Natural killer cell (primary cell): ENCODE data around the gene NF1. TPM values are rescaled to one million over a fixed set of nuclear protein-coding genes. Genes with fewer than 3 reads are reported as not detected.
"Not testable (repeated sequence)": the region's sequence is repeated elsewhere in the genome, so short reads cannot be mapped to it uniquely, and the experiment has no call there.

Experiments used
- ATAC-seq, 3 donors: fragments of 150-1000 bp in 2 of 3; fragments of 200-7000 bp in 1 of 3; cut with Tn5 transposase; 1 replicate in 1 of 3; 2 replicates in 2 of 3; pipeline ENCODE4 v1.10.0; 2021; ENCODE audit warnings: mild to moderate bottlenecking in 2 of 3, moderate library complexity in 2 of 3
- DNase-seq, 2 donors: peaks; one replicate each; pipeline versions ENCODE4 v3.0.0 to v3.0.0-alpha.2; 2013 to 2021; ENCODE audit warnings: mixed read lengths in 1 of 2
- H3K27ac ChIP-seq: one replicate; pipeline ENCODE4 v1.5.1; 2013; ENCODE audit warnings: mild to moderate bottlenecking, low read length
- H3K27me3 ChIP-seq: one replicate; pipeline ENCODE4 v1.6.1; 2013; ENCODE audit warnings: low read length; ENCODE audit not compliant: control insufficient read depth, insufficient read depth
- H3K36me3 ChIP-seq: one replicate; pipeline ENCODE4 v1.6.1; 2013; ENCODE audit warnings: low read length; ENCODE audit not compliant: control insufficient read depth, insufficient read depth
- H3K4me1 ChIP-seq: one replicate; pipeline ENCODE4 v1.6.1; 2013; ENCODE audit warnings: low read length; ENCODE audit not compliant: control insufficient read depth, insufficient read depth
- H3K4me3 ChIP-seq: one replicate; pipeline ENCODE4 v1.5.1; 2013; ENCODE audit warnings: low read length
- H3K9me3 ChIP-seq: one replicate; pipeline ENCODE4 v1.6.1; 2013; ENCODE audit warnings: low read length; ENCODE audit not compliant: control insufficient read depth, insufficient read depth
- H3K27ac Mint-ChIP-seq, 2 donors: one replicate each; pipeline ENCODE4 v1.8.0; 2022; ENCODE audit warnings: mild to moderate bottlenecking in 2 of 2, mixed read lengths in 2 of 2, moderate library complexity in 1 of 2
- H3K27me3 Mint-ChIP-seq, 2 donors: one replicate each; pipeline ENCODE4 v1.8.0; 2022; ENCODE audit warnings: low read depth in 2 of 2, mixed read lengths in 2 of 2
- H3K36me3 Mint-ChIP-seq: one replicate; pipeline ENCODE4 v1.8.0; 2022; ENCODE audit warnings: mixed read lengths
- H3K4me1 Mint-ChIP-seq, 2 donors: one replicate each; pipeline ENCODE4 v1.8.0; 2022; ENCODE audit warnings: mixed read lengths in 2 of 2
- H3K4me3 Mint-ChIP-seq: one replicate; pipeline ENCODE4 v1.8.0; 2022; ENCODE audit warnings: mild to moderate bottlenecking, moderate library complexity, mixed read lengths
- H3K9me3 Mint-ChIP-seq, 2 donors: one replicate each; pipeline ENCODE4 v1.8.0; 2022; ENCODE audit warnings: mixed read lengths in 2 of 2
- WGBS: methylation state at CpG from one replicate; pipeline ENCODE4 v1.1.7; 2013; ENCODE audit warnings: missing lambda C conversion rate; ENCODE audit not compliant: insufficient coverage; 5-methylcytosine and 5-hydroxymethylcytosine counted together
- intact Hi-C: fragments of 100-400 bp; cut with micrococcal nuclease; formaldehyde crosslinking; loops from one replicate; pipeline ENCODE4 v1.14.2; 2022
- total RNA-seq, 4 donors: library from RNA; stranded (reverse); fragments of 120-200 nt in 1 of 4; gene quantifications; one replicate each; pipeline versions ENCODE4 v1.2.3 to v1.2.4, GENCODE V29; 2013 to 2022
- TF ChIP-seq, protein P1 (sequence below): fragments of 200-600 bp; IDR thresholded peaks from one replicate; pipeline ENCODE4 v1.8.0; 2022; ENCODE audit warnings: antibody characterized with exemption

Gene NF1
- total RNA-seq, 3 donors from 2014 or later (not counting 1 experiment from before 2014, with no cell fraction given) = 30.3 to 40.7 (median 38.8) TPM

DNA sequence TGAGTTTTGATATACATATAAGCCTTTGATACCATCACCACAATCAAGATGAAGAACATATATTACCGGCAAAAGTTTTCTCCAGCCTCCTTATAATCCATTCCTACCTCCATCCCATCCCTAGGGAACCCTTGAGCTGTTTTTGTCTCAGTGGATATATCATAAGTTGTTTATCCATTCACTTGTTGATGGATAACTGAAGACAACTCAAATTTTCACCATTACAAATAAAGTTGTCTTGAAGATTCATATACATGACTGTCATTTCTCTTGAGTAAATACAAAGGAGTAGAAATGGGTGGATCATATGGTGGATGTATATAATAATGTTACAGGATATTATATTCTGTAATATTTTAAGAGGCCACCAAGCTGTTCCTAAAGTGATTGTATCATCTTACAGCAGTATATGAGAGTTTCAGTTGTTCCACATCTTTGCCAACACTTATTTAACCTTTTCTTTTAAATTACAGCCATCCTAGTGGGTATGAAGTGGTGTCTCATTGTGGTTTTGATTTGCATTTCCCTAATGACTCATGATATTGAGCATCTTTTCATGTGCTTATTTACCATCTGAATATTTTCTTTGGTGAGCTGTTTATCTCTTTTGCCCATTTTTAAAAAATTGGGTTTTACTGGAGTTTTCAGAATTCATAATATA, 17.4 kb downstream of the NF1 start:
- Mint-ChIP-seq H3K4me1 (peaks cover 5 to 6% of the 10 kb centered on the region in 2 donors), H3K9me3 (no peaks in the 10 kb centered on the region), H3K4me3 (no peak overlapping the region), H3K27me3 (no peaks in the 10 kb centered on the region), H3K36me3 (no peaks in the 10 kb centered on the region), H3K27ac (no peak overlapping the region)
- no CpG with 5 or more reads among the region's 1 CpG for WGBS
- DNase-seq = no peak
- no peak overlapping the region for H3K4me3 ChIP-seq
- H3K27ac ChIP-seq = no peak overlapping the region
- no peaks in the 10 kb centered on the region for H3K9me3 ChIP-seq
- TF ChIP-seq, protein P1, sequence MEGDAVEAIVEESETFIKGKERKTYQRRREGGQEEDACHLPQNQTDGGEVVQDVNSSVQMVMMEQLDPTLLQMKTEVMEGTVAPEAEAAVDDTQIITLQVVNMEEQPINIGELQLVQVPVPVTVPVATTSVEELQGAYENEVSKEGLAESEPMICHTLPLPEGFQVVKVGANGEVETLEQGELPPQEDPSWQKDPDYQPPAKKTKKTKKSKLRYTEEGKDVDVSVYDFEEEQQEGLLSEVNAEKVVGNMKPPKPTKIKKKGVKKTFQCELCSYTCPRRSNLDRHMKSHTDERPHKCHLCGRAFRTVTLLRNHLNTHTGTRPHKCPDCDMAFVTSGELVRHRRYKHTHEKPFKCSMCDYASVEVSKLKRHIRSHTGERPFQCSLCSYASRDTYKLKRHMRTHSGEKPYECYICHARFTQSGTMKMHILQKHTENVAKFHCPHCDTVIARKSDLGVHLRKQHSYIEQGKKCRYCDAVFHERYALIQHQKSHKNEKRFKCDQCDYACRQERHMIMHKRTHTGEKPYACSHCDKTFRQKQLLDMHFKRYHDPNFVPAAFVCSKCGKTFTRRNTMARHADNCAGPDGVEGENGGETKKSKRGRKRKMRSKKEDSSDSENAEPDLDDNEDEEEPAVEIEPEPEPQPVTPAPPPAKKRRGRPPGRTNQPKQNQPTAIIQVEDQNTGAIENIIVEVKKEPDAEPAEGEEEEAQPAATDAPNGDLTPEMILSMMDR = no peak
- no peaks in the 10 kb centered on the region for H3K4me1 ChIP-seq
- intact Hi-C loops = no loop called here
- H3K27me3 ChIP-seq = no peaks in the 10 kb centered on the region
- no peak for ATAC-seq
- H3K36me3 ChIP-seq = no peaks in the 10 kb centered on the region

DNA sequence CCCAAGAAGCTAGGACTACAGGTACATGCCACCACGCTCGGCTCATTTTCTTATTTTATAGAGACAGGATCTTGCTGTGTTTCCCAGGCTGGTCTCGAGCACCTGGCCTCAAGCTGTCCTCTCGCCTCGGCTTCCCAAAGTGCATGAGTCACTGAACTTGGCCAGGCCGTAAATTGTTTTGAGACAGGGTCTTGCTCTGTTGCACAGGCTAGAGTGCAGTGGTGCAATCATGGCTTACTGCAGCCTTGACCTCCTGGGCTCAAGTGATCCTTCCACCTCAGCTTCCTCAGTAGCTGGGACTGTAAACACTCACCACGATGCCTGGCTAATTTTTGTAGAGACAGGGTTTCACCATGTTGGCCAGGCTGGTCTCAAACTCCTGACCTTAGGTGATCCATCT, 18.6 kb downstream of the NF1 start:
- H3K27me3 Mint-ChIP-seq, intact Hi-C loops, H3K4me3 ChIP-seq, DNase-seq, H3K4me3 Mint-ChIP-seq, H3K36me3 Mint-ChIP-seq, H3K4me1 ChIP-seq, H3K9me3 Mint-ChIP-seq, H3K36me3 ChIP-seq, ATAC-seq, H3K27ac ChIP-seq, H3K4me1 Mint-ChIP-seq, H3K27me3 ChIP-seq, H3K9me3 ChIP-seq, H3K27ac Mint-ChIP-seq: not testable (repeated sequence)
- WGBS = 82% methylated on average over 7 of the region's 7 CpGs

DNA sequence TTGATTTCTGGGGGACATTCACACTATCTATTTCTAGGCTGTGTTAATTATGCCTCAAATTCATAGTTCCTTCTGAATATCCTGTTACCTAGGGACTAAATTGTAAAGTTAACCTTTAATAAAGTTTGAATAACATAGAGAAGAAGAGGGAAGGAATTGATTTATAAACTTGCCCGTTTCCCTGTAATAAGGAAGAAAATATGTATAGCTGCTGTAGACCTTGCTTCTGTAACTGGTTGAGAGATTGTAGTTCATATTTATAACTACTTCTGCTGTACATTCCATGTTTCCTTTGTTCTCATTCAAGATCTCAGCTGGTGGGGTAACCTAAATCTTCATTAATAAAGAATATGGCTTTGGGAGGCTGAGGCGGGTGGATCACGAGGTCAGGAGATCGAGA, 19.2 kb downstream of the NF1 start:
- intact Hi-C loops = no loop called here
- Mint-ChIP-seq H3K9me3 (no peaks in the 10 kb centered on the region), H3K27me3 (no peaks in the 10 kb centered on the region), H3K4me3 (no peak overlapping the region), H3K36me3 (no peaks in the 10 kb centered on the region), H3K27ac (no peak overlapping the region), H3K4me1 (peaks cover 0 to 6% of the 10 kb centered on the region in 2 donors)
- ATAC-seq (no peak), DNase-seq (no peak)
- Histone ChIP-seq H3K4me3 (no peak overlapping the region), H3K4me1 (no peaks in the 10 kb centered on the region), H3K27ac (no peak overlapping the region), H3K9me3 (no peaks in the 10 kb centered on the region), H3K27me3 (no peaks in the 10 kb centered on the region), H3K36me3 (no peaks in the 10 kb centered on the region)
- TF ChIP-seq, protein P1 = no peak
- WGBS = 97% methylated on average over 4 of the region's 4 CpGs

DNA sequence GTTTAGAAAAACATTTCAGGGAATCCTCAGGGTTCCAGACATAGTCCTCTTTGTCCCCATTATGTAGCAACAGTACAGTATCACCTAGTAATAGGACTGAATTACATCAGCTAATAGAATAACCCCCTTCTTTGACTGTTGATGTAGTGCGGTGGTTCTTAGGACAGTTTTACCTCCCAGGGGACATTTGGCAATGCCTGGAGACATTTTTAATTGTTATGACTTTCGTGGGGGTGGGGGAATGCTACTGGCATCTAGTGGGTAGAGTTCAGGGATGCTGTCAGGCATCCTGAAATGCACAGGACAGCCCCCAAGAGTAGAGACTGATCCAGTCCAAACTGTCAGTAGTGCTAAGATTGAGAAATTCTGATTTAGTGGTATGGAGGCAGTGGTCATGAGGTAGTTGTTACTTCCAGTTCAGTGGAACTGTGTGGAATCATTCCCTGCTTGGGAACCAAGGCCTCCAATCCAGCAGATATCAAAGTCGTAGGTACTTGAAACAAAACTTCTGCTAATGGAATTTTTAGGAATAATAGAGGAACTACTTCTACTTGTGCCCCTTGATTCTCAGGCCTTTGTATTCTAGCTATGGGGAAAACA, 20.3 kb downstream of the NF1 start:
- Histone ChIP-seq H3K9me3 (no peaks in the 10 kb centered on the region), H3K27me3 (no peaks in the 10 kb centered on the region), H3K4me3 (no peak overlapping the region), H3K36me3 (no peaks in the 10 kb centered on the region), H3K4me1 (no peaks in the 10 kb centered on the region), H3K27ac (no peak overlapping the region)
- H3K9me3 Mint-ChIP-seq = no peaks in the 10 kb centered on the region
- intact Hi-C loops = no loop called here
- 90% methylated on average over 3 of the region's 3 CpGs for WGBS
- no peaks in the 10 kb centered on the region for H3K36me3 Mint-ChIP-seq
- ATAC-seq = no peak
- no peak overlapping the region for H3K4me3 Mint-ChIP-seq
- H3K4me1 Mint-ChIP-seq = peaks cover 0 to 6% of the 10 kb centered on the region in 2 donors
- no peak for DNase-seq
- TF ChIP-seq, protein P1 = no peak
- no peak overlapping the region for H3K27ac Mint-ChIP-seq
- no peaks in the 10 kb centered on the region for H3K27me3 Mint-ChIP-seq
